ENCODE measurements around the gene EPHB4. TPM values are rescaled to one million over a fixed set of nuclear protein-coding genes. Genes with fewer than 3 reads are reported as not detected.

EPHB4 gene
- total and polyA plus RNA-seq, 2 of the 8 experiments (the other 6 are each of a cell fraction or from before 2014, with no cell fraction given), result 85.0 to 113 TPM

- ChIA-PET POLR2A (ENCODE audit: partially characterized antibody) (interaction anchor here (1.1 to 1.8 kb wide), 2 partner anchors 8 to 11 kb away, joined by 3 to 5 read pairs; no protein-coding TSS in a partner anchor), CTCF (ENCODE audit: partially characterized antibody) (interaction anchor here (1.0 to 1.6 kb wide), 3 partner anchors 11 to 252 kb away, joined by 3 to 4 read pairs (median 4); no protein-coding TSS in a partner anchor)
- H2BK5ac ChIP-seq (ENCODE audit: low read depth, low read length), result no peak overlapping the region
- no peak overlapping the region for H2AFZ ChIP-seq (ENCODE audit: low read length)
- H3K14ac ChIP-seq (ENCODE audit: insufficient read length), result no peak overlapping the region
- H3K23me2 ChIP-seq (ENCODE audit: low read depth, low read length), result peaks cover 8% of the 10 kb centered on the region; the same call in 1 of the 2 replicates
- no peak overlapping the region for H2AK5ac ChIP-seq (ENCODE audit: low read depth, low read length)
- H3K4me2 ChIP-seq (ENCODE audit: insufficient read depth in 1 of 2, low read depth in 2 of 2, low read length in 2 of 2), result no peak overlapping the region
- WGBS, 2 experiments (ENCODE audit: extremely low coverage in 1 of 2, insufficient coverage in 1 of 2, insufficient read length in 1 of 2, insufficient replicate concordance in 2 of 2, low coverage in 1 of 2, low lambda C conversion rate in 2 of 2, missing lambda C conversion rate in 1 of 2), result 93% methylated on average over 2 of the region's 3 CpGs; no CpG with 5 or more reads in 1 of the 2 experiments
- H4K20me1 ChIP-seq (replicated peaks in 1 of 2; ENCODE audit: control insufficient read depth in 1 of 2, insufficient read depth in 2 of 2, low read length in 2 of 2), result no peaks in the 10 kb centered on the region
- peaks cover 0 to 3% (median 0%) of the 10 kb centered on the region in 4 experiments; a peak in 1 of 7 replicates for H3K4me1 ChIP-seq (replicated peaks in 1 of 4; ENCODE audit: control insufficient read depth in 3 of 4, insufficient read depth in 4 of 4, low read length in 3 of 4)
- no peaks in the 10 kb centered on the region for H3K9me3 ChIP-seq (ENCODE audit: insufficient read depth in 2 of 2, low read depth in 1 of 2, low read length in 1 of 2)
- H4K5ac ChIP-seq (ENCODE audit: insufficient read length, low read depth, low read length), result no peak overlapping the region
- no peaks in the 10 kb centered on the region for H3K27me3 ChIP-seq (replicated peaks in 1 of 4; ENCODE audit: control insufficient read depth in 3 of 4, extremely low read depth in 1 of 4, insufficient read depth in 3 of 4, low read length in 3 of 4)
- H2BK120ac ChIP-seq (replicated peaks; ENCODE audit: low read depth, low read length), result no peak overlapping the region
- no peak overlapping the region for H3K4me3 ChIP-seq (ENCODE audit: extremely low read depth in 1 of 4, insufficient read depth in 2 of 4, low read depth in 3 of 4, low read length in 4 of 4)
- no peak overlapping the region for H3K23ac ChIP-seq (ENCODE audit: insufficient read length)
- no peak overlapping the region for H2BK15ac ChIP-seq (ENCODE audit: low read length)
- FAIRE-seq (no peak), DNase-seq (ENCODE audit: low read depth in 1 of 2, low spot score in 2 of 2) (no peak)
- H4K91ac ChIP-seq (replicated peaks; ENCODE audit: insufficient read length, low read length), result no peak overlapping the region
- H3K79me2 ChIP-seq (ENCODE audit: control insufficient read depth in 1 of 2, insufficient read depth in 2 of 2, low read length in 2 of 2), result no peaks in the 10 kb centered on the region
- no peak overlapping the region for H4K8ac ChIP-seq (ENCODE audit: extremely low read depth, insufficient read depth, low read length)
- no peaks in the 10 kb centered on the region for H3K79me1 ChIP-seq (ENCODE audit: low read depth, low read length)
- no peak overlapping the region for H3K18ac ChIP-seq (ENCODE audit: extremely low read depth, low read length)
- no peak overlapping the region for H2BK20ac ChIP-seq (ENCODE audit: low read length)
- no peaks in the 10 kb centered on the region for H3K36me3 ChIP-seq (ENCODE audit: control insufficient read depth in 2 of 4, insufficient read depth in 4 of 4, low read length in 3 of 4)
- no peak overlapping the region for H3K4ac ChIP-seq (replicated peaks; ENCODE audit: insufficient read length, low read depth, low read length)
- no peak overlapping the region for H3K9ac ChIP-seq (replicated peaks in 1 of 4; ENCODE audit: extremely low read depth in 1 of 4, low read depth in 3 of 4, low read length in 3 of 4)
- no peak overlapping the region for H2BK12ac ChIP-seq (ENCODE audit: low read depth, low read length)
- H3K27ac ChIP-seq (ENCODE audit: low read depth, low read length), result no peak overlapping the region
- H3K56ac ChIP-seq (replicated peaks; ENCODE audit: insufficient read length, low read depth, low read length), result no peak overlapping the region
- no peak for TF ChIP-seq CTBP2 (IDR thresholded peaks at IDR 0.05; ENCODE audit: borderline replicate concordance, insufficient read depth, insufficient read length, low read length)
- TF ChIP-seq PHF8 (conservative IDR thresholded peaks at IDR 0.05; ENCODE audit: low read depth, low read length), result no peak
- TF ChIP-seq HDAC2 (IDR thresholded peaks at IDR 0.05; ENCODE audit: borderline replicate concordance in 1 of 2, low read depth in 2 of 2, low read length in 2 of 2), result no peak
- TF ChIP-seq ATF3 (IDR thresholded peaks at IDR 0.05; ENCODE audit: insufficient read depth, low read depth, low read length), result no peak
- no peak for TF ChIP-seq NRF1 (IDR thresholded peaks at IDR 0.05; ENCODE audit: low read depth, low read length)
- TF ChIP-seq CBX8 (IDR thresholded peaks at IDR 0.05; ENCODE audit: borderline replicate concordance, low read depth, low read length), result no peak
- TF ChIP-seq GABPA (IDR thresholded peaks at IDR 0.05; ENCODE audit: borderline replicate concordance, insufficient read depth, low read length), result no peak
These were observed 73.6 kb downstream of the EPHB4 start for GRCh38 chr7:100753750-100754149.

All from H1 (cell line).